HG03108 (cell line): ENCODE data around the gene OR8B3.

Experiments
- ATAC-seq: cut with Tn5 transposase; IDR thresholded peaks from one replicate; pipeline ENCODE4 v1.9.1; 2021; ENCODE audit warnings: moderate library complexity; ENCODE audit not compliant: unreplicated experiment

Gene OR8B3

DNA sequence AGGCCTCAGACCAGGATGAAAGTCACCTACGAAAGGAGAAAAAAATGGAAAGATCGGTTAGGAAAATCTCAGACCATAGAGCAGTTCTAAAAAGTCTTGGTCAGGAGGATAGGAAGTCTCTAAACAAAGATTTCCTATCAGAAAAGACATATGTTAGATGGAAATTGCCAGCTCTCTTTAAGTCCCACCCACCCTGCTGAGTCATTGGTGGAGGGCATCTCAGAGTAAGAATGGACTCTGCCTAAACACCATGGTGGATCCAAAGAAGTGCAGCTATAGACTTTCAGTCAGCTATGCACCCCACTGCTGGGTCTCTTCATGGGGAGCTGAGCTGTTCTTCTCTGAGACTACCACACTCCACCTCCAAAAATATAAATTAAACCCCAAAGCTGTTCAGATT lies 18.2 kb downstream of the OR8B3 start:
- no peak for ATAC-seq

DNA sequence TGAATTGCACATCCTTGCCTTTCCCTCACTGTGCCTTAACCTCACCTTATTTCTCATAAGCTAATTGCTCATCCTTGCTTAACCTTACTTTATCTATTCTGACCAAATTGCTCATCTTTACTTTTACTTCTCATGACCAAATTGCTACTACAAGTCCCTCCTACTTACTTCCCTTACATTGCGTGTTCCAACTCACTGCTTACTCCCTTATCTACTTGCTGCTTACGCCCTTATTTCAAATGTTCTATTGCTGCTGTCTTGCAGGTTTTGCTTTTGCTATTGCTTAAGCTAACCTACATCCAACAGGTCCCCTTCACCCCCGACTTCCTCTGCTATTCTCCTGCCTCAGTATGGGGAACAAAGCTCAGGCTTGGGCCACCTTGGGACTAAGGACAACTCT lies 22.5 kb downstream of the OR8B3 start:
- no peak for ATAC-seq

- no peak for ATAC-seq
Measured at GRCh38 chr11:124359566-124359965, 39.3 kb downstream of the OR8B3 start.

DNA sequence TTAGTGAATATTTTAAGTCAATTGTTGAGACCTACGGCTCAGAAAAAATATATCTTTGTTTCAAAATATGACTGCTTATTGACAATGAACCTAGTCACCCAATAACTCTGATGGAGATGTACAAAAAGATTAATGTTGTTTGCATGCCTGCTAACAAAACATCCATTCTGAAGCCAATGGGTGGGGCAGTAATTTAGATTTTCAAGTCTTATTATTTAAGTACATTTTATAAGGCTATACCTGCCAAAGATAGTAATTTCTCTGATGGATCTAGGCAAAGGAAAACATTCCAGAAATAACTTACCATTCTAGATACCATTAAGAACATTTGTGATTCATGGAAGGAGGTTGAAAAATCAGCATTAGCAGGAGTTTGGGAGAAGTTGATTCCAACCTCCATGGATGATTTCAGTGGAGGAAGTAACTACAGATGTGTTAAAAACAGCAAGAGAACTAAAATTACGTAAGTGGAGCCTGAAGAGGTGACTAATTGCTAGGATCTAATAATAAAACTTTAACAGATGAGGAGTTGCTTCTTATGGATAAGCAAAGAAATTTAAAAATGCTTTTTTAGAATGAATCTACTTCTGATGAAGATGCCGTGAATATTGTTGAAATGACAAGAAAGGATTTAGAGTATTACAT lies 52.4 kb downstream of the OR8B3 start:
- ATAC-seq: no peak
